Natural killer cell (primary cell): ENCODE results near the gene TNP1. TPM values are rescaled to one million over a fixed set of nuclear protein-coding genes. Genes with fewer than 3 reads are reported as not detected.

ENCODE experiments used
- ATAC-seq, 3 donors: fragments of 150-1000 bp in 2 of 3; fragments of 200-7000 bp in 1 of 3; cut with Tn5 transposase; 1 replicate in 1 of 3; 2 replicates in 2 of 3; pipeline ENCODE4 v1.10.0; 2021; ENCODE audit warnings: mild to moderate bottlenecking in 2 of 3, moderate library complexity in 2 of 3
- DNase-seq, 2 donors: peaks; one replicate each; pipeline versions ENCODE4 v3.0.0 to v3.0.0-alpha.2; 2013 to 2021; ENCODE audit warnings: mixed read lengths in 1 of 2
- H3K27ac ChIP-seq: one replicate; pipeline ENCODE4 v1.5.1; 2013; ENCODE audit warnings: mild to moderate bottlenecking, low read length
- H3K27me3 ChIP-seq: one replicate; pipeline ENCODE4 v1.6.1; 2013; ENCODE audit warnings: low read length; ENCODE audit not compliant: control insufficient read depth, insufficient read depth
- H3K36me3 ChIP-seq: one replicate; pipeline ENCODE4 v1.6.1; 2013; ENCODE audit warnings: low read length; ENCODE audit not compliant: control insufficient read depth, insufficient read depth
- H3K4me1 ChIP-seq: one replicate; pipeline ENCODE4 v1.6.1; 2013; ENCODE audit warnings: low read length; ENCODE audit not compliant: control insufficient read depth, insufficient read depth
- H3K4me3 ChIP-seq: one replicate; pipeline ENCODE4 v1.5.1; 2013; ENCODE audit warnings: low read length
- H3K9me3 ChIP-seq: one replicate; pipeline ENCODE4 v1.6.1; 2013; ENCODE audit warnings: low read length; ENCODE audit not compliant: control insufficient read depth, insufficient read depth
- H3K27ac Mint-ChIP-seq, 2 donors: one replicate each; pipeline ENCODE4 v1.8.0; 2022; ENCODE audit warnings: mild to moderate bottlenecking in 2 of 2, mixed read lengths in 2 of 2, moderate library complexity in 1 of 2
- H3K27me3 Mint-ChIP-seq, 2 donors: one replicate each; pipeline ENCODE4 v1.8.0; 2022; ENCODE audit warnings: low read depth in 2 of 2, mixed read lengths in 2 of 2
- H3K36me3 Mint-ChIP-seq: one replicate; pipeline ENCODE4 v1.8.0; 2022; ENCODE audit warnings: mixed read lengths
- H3K4me1 Mint-ChIP-seq, 2 donors: one replicate each; pipeline ENCODE4 v1.8.0; 2022; ENCODE audit warnings: mixed read lengths in 2 of 2
- H3K4me3 Mint-ChIP-seq: one replicate; pipeline ENCODE4 v1.8.0; 2022; ENCODE audit warnings: mild to moderate bottlenecking, moderate library complexity, mixed read lengths
- H3K9me3 Mint-ChIP-seq, 2 donors: one replicate each; pipeline ENCODE4 v1.8.0; 2022; ENCODE audit warnings: mixed read lengths in 2 of 2
- WGBS: methylation state at CpG from one replicate; pipeline ENCODE4 v1.1.7; 2013; ENCODE audit warnings: missing lambda C conversion rate; ENCODE audit not compliant: insufficient coverage; 5-methylcytosine and 5-hydroxymethylcytosine counted together
- intact Hi-C: fragments of 100-400 bp; cut with micrococcal nuclease; formaldehyde crosslinking; loops from one replicate; pipeline ENCODE4 v1.14.2; 2022
- total RNA-seq, 4 donors: library from RNA; stranded (reverse); fragments of 120-200 nt in 1 of 4; gene quantifications; one replicate each; pipeline versions ENCODE4 v1.2.3 to v1.2.4, GENCODE V29; 2013 to 2022
- TF ChIP-seq, protein P1 (sequence below): fragments of 200-600 bp; IDR thresholded peaks from one replicate; pipeline ENCODE4 v1.8.0; 2022; ENCODE audit warnings: antibody characterized with exemption

TNP1 gene
- total RNA-seq, 3 donors from 2014 or later (not counting 1 experiment from before 2014, with no cell fraction given) = not detected

DNA sequence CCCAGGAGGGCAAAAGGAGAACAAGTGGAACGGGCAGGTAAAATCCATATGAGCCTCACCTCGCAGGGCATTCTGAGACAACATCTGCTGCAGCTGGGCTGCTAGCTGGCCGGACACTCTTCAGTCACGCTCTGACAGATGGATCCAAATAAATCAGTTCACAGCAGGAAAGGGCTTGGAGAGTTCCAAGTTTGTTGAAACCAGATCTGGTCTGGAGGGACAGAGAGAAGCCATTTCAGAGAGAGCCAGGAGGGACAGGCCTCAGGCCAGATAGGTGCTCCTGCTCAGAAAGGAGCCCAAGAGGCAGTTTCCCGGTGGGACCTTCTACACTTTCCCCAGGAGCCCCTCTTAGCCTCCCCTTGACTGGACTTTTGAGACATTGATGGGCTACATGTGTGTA is 28.2 kb upstream of the TNP1 start:
- no peaks in the 10 kb centered on the region for H3K36me3 ChIP-seq
- no peaks in the 10 kb centered on the region for H3K4me1 ChIP-seq
- H3K27ac Mint-ChIP-seq = no peak overlapping the region
- peaks cover 0 to 9% of the 10 kb centered on the region in 2 donors for H3K27me3 Mint-ChIP-seq
- no peaks in the 10 kb centered on the region for H3K27me3 ChIP-seq
- 92% methylated on average over 5 of the region's 5 CpGs for whole genome bisulfite sequencing
- TF ChIP-seq, protein P1, sequence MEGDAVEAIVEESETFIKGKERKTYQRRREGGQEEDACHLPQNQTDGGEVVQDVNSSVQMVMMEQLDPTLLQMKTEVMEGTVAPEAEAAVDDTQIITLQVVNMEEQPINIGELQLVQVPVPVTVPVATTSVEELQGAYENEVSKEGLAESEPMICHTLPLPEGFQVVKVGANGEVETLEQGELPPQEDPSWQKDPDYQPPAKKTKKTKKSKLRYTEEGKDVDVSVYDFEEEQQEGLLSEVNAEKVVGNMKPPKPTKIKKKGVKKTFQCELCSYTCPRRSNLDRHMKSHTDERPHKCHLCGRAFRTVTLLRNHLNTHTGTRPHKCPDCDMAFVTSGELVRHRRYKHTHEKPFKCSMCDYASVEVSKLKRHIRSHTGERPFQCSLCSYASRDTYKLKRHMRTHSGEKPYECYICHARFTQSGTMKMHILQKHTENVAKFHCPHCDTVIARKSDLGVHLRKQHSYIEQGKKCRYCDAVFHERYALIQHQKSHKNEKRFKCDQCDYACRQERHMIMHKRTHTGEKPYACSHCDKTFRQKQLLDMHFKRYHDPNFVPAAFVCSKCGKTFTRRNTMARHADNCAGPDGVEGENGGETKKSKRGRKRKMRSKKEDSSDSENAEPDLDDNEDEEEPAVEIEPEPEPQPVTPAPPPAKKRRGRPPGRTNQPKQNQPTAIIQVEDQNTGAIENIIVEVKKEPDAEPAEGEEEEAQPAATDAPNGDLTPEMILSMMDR = no peak
- intact Hi-C loops = no loop called here
- no peaks in the 10 kb centered on the region for H3K9me3 Mint-ChIP-seq
- no peak overlapping the region for H3K4me3 Mint-ChIP-seq
- H3K36me3 Mint-ChIP-seq = no peaks in the 10 kb centered on the region
- H3K4me3 ChIP-seq = no peak overlapping the region
- no peak overlapping the region for H3K27ac ChIP-seq
- no peak for ATAC-seq
- no peak for DNase-seq
- H3K4me1 Mint-ChIP-seq = no peaks in the 10 kb centered on the region
- no peaks in the 10 kb centered on the region for H3K9me3 ChIP-seq

DNA sequence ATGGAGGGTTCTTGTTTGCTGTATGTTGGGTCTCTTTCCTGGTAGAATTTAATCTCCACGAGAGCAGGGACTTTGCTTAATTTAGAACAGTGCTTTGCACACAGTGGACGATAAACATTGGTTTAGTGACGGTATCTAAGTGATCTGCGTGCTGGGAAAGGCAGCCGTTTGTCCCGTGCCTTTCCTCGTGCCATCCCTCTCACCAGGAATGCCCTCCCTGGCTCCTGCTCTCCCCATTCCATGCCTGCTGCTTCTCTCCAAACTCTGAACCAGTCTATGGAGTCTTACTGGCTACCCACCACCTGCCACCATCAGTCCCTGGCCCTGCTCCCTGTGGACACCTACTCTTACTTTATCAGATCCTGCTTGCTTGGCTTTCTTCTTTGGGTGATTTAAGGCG is 27.3 kb upstream of the TNP1 start:
- no peaks in the 10 kb centered on the region for H3K4me1 Mint-ChIP-seq
- no peak overlapping the region for H3K27ac Mint-ChIP-seq

DNA sequence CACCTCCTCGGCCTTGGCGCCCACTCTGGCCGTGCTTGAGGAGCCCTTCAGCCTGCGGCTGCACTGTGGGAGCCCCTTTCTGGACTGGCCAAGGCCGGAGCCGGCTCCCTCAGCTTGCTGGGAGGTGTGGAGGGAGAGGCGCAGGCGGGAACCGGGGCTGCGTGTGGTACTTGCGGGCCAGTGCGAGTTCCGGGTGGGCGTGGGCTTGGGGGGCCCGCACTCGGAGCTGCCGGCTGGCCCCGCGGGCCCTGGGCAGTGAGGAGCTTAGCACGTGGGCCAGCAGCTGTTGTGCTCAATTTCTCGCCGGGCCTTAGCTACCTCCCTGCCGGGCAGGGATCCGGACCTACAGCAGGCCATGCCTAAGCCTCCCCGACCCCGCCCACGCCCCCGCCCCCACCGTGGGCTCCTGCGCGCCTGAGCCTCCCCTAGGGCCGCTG is 25.3 kb upstream of the TNP1 start:
- DNase-seq = no peak
- H3K4me3 Mint-ChIP-seq = no peak overlapping the region

More for the DNA sequence above, 27.3 kb upstream of the TNP1 start:
- Histone ChIP-seq H3K27me3 (no peaks in the 10 kb centered on the region), H3K4me3 (no peak overlapping the region), H3K27ac (no peak overlapping the region), H3K36me3 (no peaks in the 10 kb centered on the region), H3K4me1 (no peaks in the 10 kb centered on the region), H3K9me3 (no peaks in the 10 kb centered on the region)
- Mint-ChIP-seq H3K9me3 (no peaks in the 10 kb centered on the region), H3K27me3 (peaks cover 0 to 9% of the 10 kb centered on the region in 2 donors), H3K36me3 (no peaks in the 10 kb centered on the region), H3K4me3 (no peak overlapping the region)
- DNase-seq (no peak), ATAC-seq (no peak)
- intact Hi-C loops = no loop called here
- WGBS = 92% methylated on average over 8 of the region's 8 CpGs
- TF ChIP-seq, protein P1 = no peak

DNA sequence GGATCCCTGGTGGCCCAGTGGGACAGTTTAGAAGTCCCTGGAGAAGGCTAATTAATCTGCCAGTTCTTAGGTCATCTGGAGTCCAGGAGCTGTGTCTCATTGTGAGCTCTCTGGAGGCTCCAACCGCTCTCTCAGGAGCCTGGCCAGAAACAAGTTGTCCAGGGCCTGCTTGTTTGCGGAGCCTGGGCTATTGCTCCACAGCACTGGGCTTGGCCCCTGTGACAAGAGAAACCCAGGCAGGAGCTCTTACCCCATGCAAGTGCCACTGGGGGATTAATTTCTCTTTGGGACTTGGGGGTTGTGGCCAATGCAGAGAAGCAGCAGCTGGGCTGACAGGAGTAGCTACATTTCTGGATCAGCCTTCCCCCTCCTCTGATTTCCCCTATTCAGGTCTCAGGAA is 24.5 kb upstream of the TNP1 start:
- Histone ChIP-seq H3K36me3 (no peaks in the 10 kb centered on the region), H3K27me3 (no peaks in the 10 kb centered on the region), H3K4me3 (no peak overlapping the region), H3K27ac (no peak overlapping the region), H3K9me3 (no peaks in the 10 kb centered on the region), H3K4me1 (peaks cover 16% of the 10 kb centered on the region)
- no peak overlapping the region for H3K4me3 Mint-ChIP-seq
- intact Hi-C loops = no loop called here
- ATAC-seq (no peak), DNase-seq (no peak)
- TF ChIP-seq, protein P1 = no peak
- peaks cover 19% of the 10 kb centered on the region in 2 donors for H3K4me1 Mint-ChIP-seq
- H3K27me3 Mint-ChIP-seq = no peaks in the 10 kb centered on the region
- 94% methylated on average over 2 of the region's 2 CpGs for WGBS
- no peaks in the 10 kb centered on the region for H3K9me3 Mint-ChIP-seq
- no peak overlapping the region for H3K27ac Mint-ChIP-seq
- no peaks in the 10 kb centered on the region for H3K36me3 Mint-ChIP-seq

More for the DNA sequence above, 25.3 kb upstream of the TNP1 start:
- Mint-ChIP-seq H3K36me3 (no peaks in the 10 kb centered on the region), H3K4me1 (peaks cover 11% of the 10 kb centered on the region in 2 donors), H3K9me3 (no peaks in the 10 kb centered on the region), H3K27me3 (no peaks in the 10 kb centered on the region), H3K27ac (no peak overlapping the region)
- no peak for ATAC-seq
- peaks cover 11% of the 10 kb centered on the region for H3K4me1 ChIP-seq
- no peaks in the 10 kb centered on the region for H3K36me3 ChIP-seq
- H3K4me3 ChIP-seq = no peak overlapping the region
- TF ChIP-seq, protein P1 = no peak
- no peaks in the 10 kb centered on the region for H3K9me3 ChIP-seq
- H3K27ac ChIP-seq = no peak overlapping the region
- intact Hi-C loops = no loop called here
- WGBS = 92% methylated on average over 32 of the region's 32 CpGs
- H3K27me3 ChIP-seq = no peaks in the 10 kb centered on the region
